C4-2B (cell line): ENCODE data around the gene CTNNBL1.
"Not testable (repeated sequence)": the region's sequence is repeated elsewhere in the genome, so short reads cannot be mapped to it uniquely, and the experiment has no call there.

Experiments used
- H3K27ac ChIP-seq: fragments of 450-650 bp; 2 replicates; pipeline ENCODE4 v1.5.1; 2017
- CTCF ChIP-seq: fragments of 450-650 bp; conservative IDR thresholded peaks from 2 replicates; pipeline ENCODE4 v1.5.1; 2017; ENCODE audit warnings: mild to moderate bottlenecking
- ZFX ChIP-seq: fragments of 450-650 bp; IDR thresholded peaks from 2 replicates; pipeline ENCODE4 v1.6.1; 2017

Gene CTNNBL1

GRCh38 chr20:37714978-37715672 is 21.3 kb downstream of the CTNNBL1 start:
- H3K27ac ChIP-seq, result no peak overlapping the region

DNA sequence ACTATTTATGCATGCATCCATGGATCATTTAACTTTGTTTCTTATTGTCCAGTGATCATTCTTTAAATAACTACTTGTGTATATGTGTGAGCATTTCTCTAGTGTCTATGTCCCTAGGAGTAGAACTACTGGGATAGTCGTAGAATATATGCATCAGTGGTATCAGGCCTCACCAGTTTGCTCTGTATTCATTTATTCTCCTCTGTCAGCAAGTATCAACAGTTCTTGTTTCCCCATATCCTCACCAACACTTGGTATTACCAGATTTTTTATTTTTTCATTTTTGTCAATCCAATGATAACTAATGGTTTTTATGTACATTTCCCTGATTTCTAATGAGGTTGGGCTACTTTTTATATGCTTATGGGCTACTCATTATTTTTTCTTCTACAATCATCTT is 27.9 kb downstream of the CTNNBL1 start:
- no peak overlapping the region for H3K27ac ChIP-seq
- TF ChIP-seq ZFX (no peak), CTCF (no peak)

More at GRCh38 chr20:37714978-37715672, 21.3 kb downstream of the CTNNBL1 start:
- no peak for TF ChIP-seq ZFX
- no peak for TF ChIP-seq CTCF

- H3K27ac ChIP-seq, result not testable (repeated sequence)
Measured at GRCh38 chr20:37722312-37722711, 28.5 kb downstream of the CTNNBL1 start.

- TF ChIP-seq CTCF, result no peak
- no peak for TF ChIP-seq ZFX
Measured at GRCh38 chr20:37723668-37724067, 29.8 kb downstream of the CTNNBL1 start.

GRCh38 chr20:37725165-37725564 is 31.3 kb downstream of the CTNNBL1 start:
- TF ChIP-seq CTCF, result no peak
- no peak for TF ChIP-seq ZFX
- H3K27ac ChIP-seq, result no peak overlapping the region

More at GRCh38 chr20:37723668-37724067, 29.8 kb downstream of the CTNNBL1 start:
- no peak overlapping the region for H3K27ac ChIP-seq

- TF ChIP-seq CTCF (no peak), ZFX (no peak)
- no peak overlapping the region for H3K27ac ChIP-seq
Measured at GRCh38 chr20:37725855-37726254, 32.0 kb downstream of the CTNNBL1 start.

GRCh38 chr20:37726321-37726720 is 32.5 kb downstream of the CTNNBL1 start:
- no peak for TF ChIP-seq ZFX
- TF ChIP-seq CTCF, result no peak

More at GRCh38 chr20:37726321-37726720, 32.5 kb downstream of the CTNNBL1 start:
- no peak overlapping the region for H3K27ac ChIP-seq
